Activated CD4-positive, CD25-positive, alpha-beta regulatory T cell treated with anti-CD3 and anti-CD28 coated beads, Interleukin-2, amount 50 U/mL, for 24 hours (primary cell): ENCODE measurements around the gene KCNJ1.

Experiments
- ATAC-seq, 2 donors: fragments of 150-1000 bp; cut with Tn5 transposase; one replicate each; pipeline ENCODE4 v1.10.0; 2021; ENCODE audit warnings: mild to moderate bottlenecking in 1 of 2, moderate library complexity in 1 of 2

KCNJ1 gene

GRCh38 chr11:128846985-128847384, 20.1 kb downstream of the KCNJ1 start:
- no peak for ATAC-seq

GRCh38 chr11:128845334-128845780, 21.7 kb downstream of the KCNJ1 start:
- ATAC-seq: peak in 1 of 2 donors; percentile 27

GRCh38 chr11:128843198-128843785, 23.8 kb downstream of the KCNJ1 start:
- ATAC-seq: no peak

GRCh38 chr11:128841461-128842072, 25.5 kb downstream of the KCNJ1 start:
- no peak for ATAC-seq

GRCh38 chr11:128840783-128841182, 26.3 kb downstream of the KCNJ1 start:
- ATAC-seq: no peak

- ATAC-seq: peak in 1 of 2 donors; percentile 36
Measured at GRCh38 chr11:128840137-128840536, 27.0 kb downstream of the KCNJ1 start.

- no peak for ATAC-seq
Measured at GRCh38 chr11:128839081-128839480, 28.0 kb downstream of the KCNJ1 start.

- no peak for ATAC-seq
Measured at GRCh38 chr11:128837627-128838026, 29.5 kb downstream of the KCNJ1 start.

- no peak for ATAC-seq
Measured at GRCh38 chr11:128835741-128836430, 31.2 kb downstream of the KCNJ1 start.

- ATAC-seq: no peak
Measured at GRCh38 chr11:128834157-128834556, 32.9 kb downstream of the KCNJ1 start.

- ATAC-seq: no peak
Measured at GRCh38 chr11:128832121-128832497, 35.0 kb downstream of the KCNJ1 start.

- peak; percentile 70 to 71 for ATAC-seq
Measured at GRCh38 chr11:128831174-128832120, 35.6 kb downstream of the KCNJ1 start.

- ATAC-seq: peak; percentile 80 to 85
Measured at GRCh38 chr11:128830290-128831173, 36.6 kb downstream of the KCNJ1 start.

GRCh38 chr11:128828350-128828749, 38.7 kb downstream of the KCNJ1 start:
- no peak for ATAC-seq

- ATAC-seq: no peak
Measured at GRCh38 chr11:128827191-128827893, 39.8 kb downstream of the KCNJ1 start.

GRCh38 chr11:128825050-128825784, 41.9 kb downstream of the KCNJ1 start:
- ATAC-seq: no peak

GRCh38 chr11:128824191-128825049, 42.7 kb downstream of the KCNJ1 start:
- ATAC-seq: no peak

GRCh38 chr11:128823753-128824152, 43.3 kb downstream of the KCNJ1 start:
- ATAC-seq: no peak

GRCh38 chr11:128822130-128822529, 45.0 kb downstream of the KCNJ1 start:
- no peak for ATAC-seq
